AG04450 (cell line): ENCODE measurements around the gene ZCCHC8. TPM values are rescaled to one million over a fixed set of nuclear protein-coding genes. Genes with fewer than 3 reads are reported as not detected.
"Not testable (repeated sequence)": the region's sequence is repeated elsewhere in the genome, so short reads cannot be mapped to it uniquely, and the experiment has no call there.

ENCODE experiments used
- CTCF ChIA-PET: fragments of 300-600, 350-600 bp; formaldehyde crosslinking; extraction: SDS; loops from one replicate; lab custom pipeline; 2022; ENCODE audit warnings: antibody characterized with exemption, inconsistent platforms; lab: Charles Lee
- POLR2A ChIA-PET: fragments of 350-600 bp; formaldehyde crosslinking; extraction: SDS; loops from one replicate; lab custom pipeline; 2021; ENCODE audit warnings: antibody characterized with exemption, inconsistent platforms; lab: Yijun Ruan, JAX
- DNase-seq: peaks from one replicate; pipeline ENCODE4 v3.0.0-alpha.2; 2011; ENCODE audit warnings: low read depth, low spot score
- H3K27ac ChIP-seq: one replicate; pipeline ENCODE4 v1.5.1; 2012; ENCODE audit warnings: low read depth, low read length, control low read depth
- H3K27me3 ChIP-seq: one replicate; pipeline ENCODE4 v1.6.0; 2012; ENCODE audit warnings: low read length; ENCODE audit not compliant: control insufficient read depth, insufficient read depth
- H3K4me3 ChIP-seq: 2 replicates; pipeline ENCODE4 v1.5.1; 2011; ENCODE audit warnings: mild to moderate bottlenecking, low read depth, low read length, control low read depth
- H3K9me3 ChIP-seq: 2 replicates; pipeline ENCODE4 v1.5.1; 2012; ENCODE audit warnings: low read length; ENCODE audit not compliant: control insufficient read depth, insufficient read depth
- CTCF ChIP-seq: IDR thresholded peaks from 2 replicates; pipeline ENCODE4 v1.5.1; 2011; ENCODE audit warnings: low read depth, low read length, control low read depth, inconsistent platforms
- polyA plus RNA-seq: library from polyadenylated mRNA; depleted of rRNA; stranded (reverse); fragments of >200 nt; gene quantifications from 2 replicates; pipeline ENCODE4 v1.2.3, GENCODE V29; 2011

Gene ZCCHC8
- polyA plus RNA-seq, 1 experiment, result 16.6 TPM

- CTCF ChIA-PET, result interaction anchor here (1.7 kb wide), 1 partner anchor 42 kb away, joined by 6 read pairs; no protein-coding TSS in a partner anchor
- Histone ChIP-seq H3K27ac (no peak overlapping the region), H3K27me3 (no peaks in the 10 kb centered on the region), H3K9me3 (peaks cover 4% of the 10 kb centered on the region), H3K4me3 (no peak overlapping the region)
- TF ChIP-seq CTCF, result no peak
- POLR2A ChIA-PET, result interaction anchor here (1.5 to 3.3 kb wide), 2 partner anchors 13 kb away, joined by 7 to 24 read pairs; partner anchors contain the start of genes KNTC1, RSRC2 and ZCCHC8
- no peak for DNase-seq
Measured at GRCh38 chr12:122513660-122514059, 12.9 kb upstream of the ZCCHC8 start.

GRCh38 chr12:122513028-122513427 lies 12.3 kb upstream of the ZCCHC8 start:
- CTCF ChIA-PET, result interaction anchor here (1.7 kb wide), 1 partner anchor 42 kb away, joined by 6 read pairs; no protein-coding TSS in a partner anchor
- POLR2A ChIA-PET, result interaction anchor here (0.7 to 3.3 kb wide), 3 partner anchors 12 to 1200 kb away, joined by 4 to 24 read pairs (median 7); partner anchors contain the start of genes KNTC1, RSRC2 and ZCCHC8
- H3K9me3 ChIP-seq, DNase-seq, H3K27ac ChIP-seq, H3K27me3 ChIP-seq, H3K4me3 ChIP-seq: not testable (repeated sequence)

GRCh38 chr12:122508163-122508562 lies 7.4 kb upstream of the ZCCHC8 start:
- no peak for DNase-seq
- no peak for TF ChIP-seq CTCF
- Histone ChIP-seq H3K27ac (no peak overlapping the region), H3K27me3 (no peaks in the 10 kb centered on the region), H3K9me3 (no peaks in the 10 kb centered on the region), H3K4me3 (no peak overlapping the region)
- ChIA-PET CTCF (interaction anchor here (0.7 kb wide), 1 partner anchor 270 kb away, joined by 5 read pairs; no protein-coding TSS in a partner anchor), POLR2A (interaction anchor here (1.3 kb wide), 1 partner anchor 19 kb away, joined by 3 read pairs; the partner anchor contains the start of genes KNTC1 and RSRC2)

GRCh38 chr12:122506393-122506938 lies 5.7 kb upstream of the ZCCHC8 start:
- CTCF ChIA-PET, result no interaction called here
- H3K4me3 ChIP-seq, result no peak overlapping the region
- H3K27ac ChIP-seq, result no peak overlapping the region
- POLR2A ChIA-PET, result no interaction called here
- no peaks in the 10 kb centered on the region for H3K27me3 ChIP-seq
- no peak for TF ChIP-seq CTCF
- H3K9me3 ChIP-seq, result no peaks in the 10 kb centered on the region
- DNase-seq, result no peak

- ChIA-PET POLR2A (interaction anchor here (0.7 to 1.0 kb wide), 3 partner anchors 13 to 105 kb away, joined by 3 to 4 read pairs (median 3); no protein-coding TSS in a partner anchor), CTCF (no interaction called here)
- Histone ChIP-seq H3K4me3 (no peak overlapping the region), H3K27ac (no peak overlapping the region), H3K9me3 (no peaks in the 10 kb centered on the region), H3K27me3 (no peaks in the 10 kb centered on the region)
- TF ChIP-seq CTCF, result no peak
- no peak for DNase-seq
Measured at GRCh38 chr12:122505419-122506051, 4.8 kb upstream of the ZCCHC8 start.
